ENCODE data around the gene PLD4. TPM values are rescaled to one million over a fixed set of nuclear protein-coding genes. Genes with fewer than 3 reads are reported as not detected.
"Not testable (repeated sequence)": the region's sequence is repeated elsewhere in the genome, so short reads cannot be mapped to it uniquely, and the experiment has no call there.

The PLD4 gene
- total RNA-seq, 2 donors from 2014 or later: not detected

- H3K36me3 Mint-ChIP-seq (ENCODE audit: low read depth): no peaks in the 10 kb centered on the region
- DNase-seq: no peak
- no peak overlapping the region for H3K27ac Mint-ChIP-seq
- TF ChIP-seq CTCF (conservative IDR thresholded peaks at IDR 0.05): no peak
- no peaks in the 10 kb centered on the region for H3K4me1 Mint-ChIP-seq
- no peaks in the 10 kb centered on the region for H3K27me3 Mint-ChIP-seq (ENCODE audit: insufficient read depth)
- Histone ChIP-seq H3K9ac (ENCODE audit: extremely low read depth, low read length, poor library complexity, severe bottlenecking) (no peak overlapping the region), H3K27me3 (ENCODE audit: control insufficient read depth, insufficient read depth, low read length, poor library complexity, severe bottlenecking) (no peaks in the 10 kb centered on the region), H3K27ac (ENCODE audit: low read depth, low read length) (no peak overlapping the region), H3K4me1 (ENCODE audit: control insufficient read depth, insufficient read depth, low read length) (no peaks in the 10 kb centered on the region), H3K9me3 (ENCODE audit: control insufficient read depth, low read length) (no peaks in the 10 kb centered on the region), H3K36me3 (ENCODE audit: control insufficient read depth, insufficient read depth, low read length) (no peaks in the 10 kb centered on the region), H3K4me3 (ENCODE audit: low read length) (no peak overlapping the region)
- no peak overlapping the region for H3K4me3 Mint-ChIP-seq
- 93 to 94% methylated on average over 3 to 11 of the region's 11 CpGs for WGBS, 2 experiments (ENCODE audit: insufficient coverage in 1 of 2, insufficient read length in 1 of 2)
- H3K9me3 Mint-ChIP-seq: no peaks in the 10 kb centered on the region
These were observed 24.0 kb downstream of the PLD4 start for GRCh38 chr14:104948736-104949031.

GRCh38 chr14:104949406-104949955 lies 24.8 kb downstream of the PLD4 start:
- H3K36me3 ChIP-seq (ENCODE audit: control insufficient read depth, insufficient read depth, low read length); H3K9me3 Mint-ChIP-seq; H3K4me3 Mint-ChIP-seq; H3K4me1 Mint-ChIP-seq; DNase-seq; H3K27ac ChIP-seq (ENCODE audit: low read depth, low read length); H3K27me3 ChIP-seq (ENCODE audit: control insufficient read depth, insufficient read depth, low read length, poor library complexity, severe bottlenecking); H3K36me3 Mint-ChIP-seq (ENCODE audit: low read depth); H3K9ac ChIP-seq (ENCODE audit: extremely low read depth, low read length, poor library complexity, severe bottlenecking); H3K4me1 ChIP-seq (ENCODE audit: control insufficient read depth, insufficient read depth, low read length); H3K9me3 ChIP-seq (ENCODE audit: control insufficient read depth, low read length); H3K4me3 ChIP-seq (ENCODE audit: low read length); H3K27ac Mint-ChIP-seq; H3K27me3 Mint-ChIP-seq (ENCODE audit: insufficient read depth): not testable (repeated sequence)
- WGBS, 2 experiments (ENCODE audit: insufficient coverage in 1 of 2, insufficient read length in 1 of 2): 93% methylated on average over 12 to 20 of the region's 24 CpGs

GRCh38 chr14:104950021-104950420 lies 25.3 kb downstream of the PLD4 start:
- H3K4me3 Mint-ChIP-seq: no peak overlapping the region
- Histone ChIP-seq H3K27ac (ENCODE audit: low read depth, low read length) (no peak overlapping the region), H3K9me3 (ENCODE audit: control insufficient read depth, low read length) (no peaks in the 10 kb centered on the region), H3K36me3 (ENCODE audit: control insufficient read depth, insufficient read depth, low read length) (no peaks in the 10 kb centered on the region), H3K27me3 (ENCODE audit: control insufficient read depth, insufficient read depth, low read length, poor library complexity, severe bottlenecking) (no peaks in the 10 kb centered on the region), H3K4me1 (ENCODE audit: control insufficient read depth, insufficient read depth, low read length) (no peaks in the 10 kb centered on the region), H3K4me3 (ENCODE audit: low read length) (no peak overlapping the region), H3K9ac (ENCODE audit: extremely low read depth, low read length, poor library complexity, severe bottlenecking) (no peak overlapping the region)
- DNase-seq: no peak
- H3K27ac Mint-ChIP-seq: no peak overlapping the region
- H3K27me3 Mint-ChIP-seq (ENCODE audit: insufficient read depth): no peaks in the 10 kb centered on the region
- TF ChIP-seq CTCF (conservative IDR thresholded peaks at IDR 0.05): no peak
- H3K36me3 Mint-ChIP-seq (ENCODE audit: low read depth): no peaks in the 10 kb centered on the region
- WGBS, 2 experiments (ENCODE audit: insufficient coverage in 1 of 2, insufficient read length in 1 of 2): 89 to 96% methylated on average over 13 to 17 of the region's 17 CpGs
- no peaks in the 10 kb centered on the region for H3K4me1 Mint-ChIP-seq
- no peaks in the 10 kb centered on the region for H3K9me3 Mint-ChIP-seq

GRCh38 chr14:104950701-104951100 lies 26.0 kb downstream of the PLD4 start:
- 91 to 95% methylated on average over 3 to 15 of the region's 15 CpGs for whole genome bisulfite sequencing, 2 experiments (ENCODE audit: insufficient coverage in 1 of 2, insufficient read length in 1 of 2)
- not testable (repeated sequence) for H3K4me3 ChIP-seq (ENCODE audit: low read length); H3K9me3 Mint-ChIP-seq; H3K4me1 Mint-ChIP-seq; H3K27ac ChIP-seq (ENCODE audit: low read depth, low read length); H3K9me3 ChIP-seq (ENCODE audit: control insufficient read depth, low read length); H3K4me1 ChIP-seq (ENCODE audit: control insufficient read depth, insufficient read depth, low read length); H3K27ac Mint-ChIP-seq; H3K4me3 Mint-ChIP-seq; H3K36me3 ChIP-seq (ENCODE audit: control insufficient read depth, insufficient read depth, low read length); DNase-seq; H3K36me3 Mint-ChIP-seq (ENCODE audit: low read depth); H3K27me3 ChIP-seq (ENCODE audit: control insufficient read depth, insufficient read depth, low read length, poor library complexity, severe bottlenecking); H3K9ac ChIP-seq (ENCODE audit: extremely low read depth, low read length, poor library complexity, severe bottlenecking); H3K27me3 Mint-ChIP-seq (ENCODE audit: insufficient read depth)

GRCh38 chr14:104951863-104952657 lies 27.4 kb downstream of the PLD4 start:
- not testable (repeated sequence) for H3K27me3 Mint-ChIP-seq (ENCODE audit: insufficient read depth); H3K4me3 ChIP-seq (ENCODE audit: low read length); H3K4me1 ChIP-seq (ENCODE audit: control insufficient read depth, insufficient read depth, low read length); H3K9me3 Mint-ChIP-seq; H3K27me3 ChIP-seq (ENCODE audit: control insufficient read depth, insufficient read depth, low read length, poor library complexity, severe bottlenecking); H3K27ac Mint-ChIP-seq; H3K27ac ChIP-seq (ENCODE audit: low read depth, low read length); H3K9me3 ChIP-seq (ENCODE audit: control insufficient read depth, low read length); H3K36me3 Mint-ChIP-seq (ENCODE audit: low read depth); H3K4me3 Mint-ChIP-seq; DNase-seq; H3K9ac ChIP-seq (ENCODE audit: extremely low read depth, low read length, poor library complexity, severe bottlenecking); H3K4me1 Mint-ChIP-seq; H3K36me3 ChIP-seq (ENCODE audit: control insufficient read depth, insufficient read depth, low read length)
- WGBS, 2 experiments (ENCODE audit: insufficient coverage in 1 of 2, insufficient read length in 1 of 2): 91 to 94% methylated on average over 24 to 28 of the region's 28 CpGs
